DMS153 (cell line): Measurements from ENCODE around the gene KRT3.
"Not testable (repeated sequence)": the region's sequence is repeated elsewhere in the genome, so short reads cannot be mapped to it uniquely, and the experiment has no call there.

Experiments
- DNase-seq: peaks from one replicate; lab custom pipeline; 2025; lab: John Stamatoyannopoulos, UW

KRT3 gene

DNA sequence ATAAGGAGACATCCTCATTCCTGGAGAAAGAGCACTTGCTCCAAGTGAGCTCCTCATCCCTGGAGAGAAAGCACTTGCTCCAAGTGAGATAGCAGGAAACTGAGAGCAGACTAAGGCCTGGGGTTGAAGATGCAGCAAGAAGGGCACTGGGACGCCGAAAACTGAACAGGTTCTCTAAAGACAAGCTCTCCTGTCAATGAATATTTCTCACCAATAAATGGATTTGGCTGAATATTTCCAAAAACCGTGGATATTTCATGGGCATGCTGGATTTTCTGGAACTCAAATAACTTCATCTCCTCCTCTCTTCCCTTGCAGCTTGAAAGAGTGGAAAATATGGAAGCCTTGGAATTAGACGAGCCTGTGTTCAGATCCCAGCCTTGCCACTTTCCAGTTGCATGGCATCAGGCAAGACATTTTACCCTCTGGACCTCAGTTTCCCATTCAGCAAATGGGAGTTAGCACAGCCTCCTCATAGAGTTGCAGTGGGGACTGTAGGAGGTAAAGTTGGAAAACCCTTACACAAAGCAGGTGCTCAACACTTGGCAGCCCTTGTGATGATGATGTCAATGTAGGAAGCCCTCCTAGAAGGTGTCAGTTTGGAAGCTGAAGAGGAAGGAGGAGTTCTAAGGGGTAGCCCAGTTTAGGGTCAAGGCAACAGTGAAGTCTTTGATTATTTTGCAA, 14.4 kb downstream of the KRT3 start:
- DNase-seq, result no peak

DNA sequence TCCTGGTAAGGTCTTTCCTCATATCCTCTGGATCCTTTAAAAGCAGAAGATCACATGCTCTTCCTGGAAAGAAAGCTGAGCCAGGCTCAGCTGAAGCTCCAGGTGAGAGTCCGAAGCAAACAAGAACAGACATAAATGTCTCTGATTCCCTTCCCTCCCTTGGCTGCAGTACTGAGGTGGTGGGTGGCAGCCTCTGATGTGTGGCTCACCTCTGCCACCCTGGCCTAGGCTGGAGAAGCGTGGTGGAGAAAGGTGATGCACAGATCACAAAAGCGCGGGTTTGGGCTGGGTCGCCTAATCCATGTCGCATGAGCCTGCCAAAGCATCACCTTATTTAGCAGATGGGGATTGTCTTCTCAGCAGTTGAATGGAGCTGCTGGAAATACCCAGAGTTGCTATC, 16.0 kb downstream of the KRT3 start:
- DNase-seq, result no peak

DNA sequence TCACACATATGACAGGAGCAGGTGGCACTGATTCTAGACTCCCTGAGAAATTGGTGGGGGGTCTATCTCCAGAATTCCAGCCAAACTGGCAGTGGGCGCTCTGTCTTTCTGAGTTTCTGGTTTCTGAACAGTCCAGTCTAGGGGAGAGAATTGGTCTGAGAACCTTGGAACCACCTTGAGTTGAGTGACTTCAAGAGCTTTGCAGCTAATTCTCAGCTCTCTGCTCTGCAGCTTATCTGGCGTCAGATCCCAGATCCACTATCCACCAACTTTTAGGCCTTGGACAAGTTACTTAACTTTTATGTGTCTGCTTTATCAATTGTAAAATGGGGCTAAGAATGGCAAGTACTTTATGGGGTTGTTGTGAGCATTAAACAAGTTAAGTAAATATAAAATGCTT, 17.1 kb downstream of the KRT3 start:
- DNase-seq, result no peak

DNA sequence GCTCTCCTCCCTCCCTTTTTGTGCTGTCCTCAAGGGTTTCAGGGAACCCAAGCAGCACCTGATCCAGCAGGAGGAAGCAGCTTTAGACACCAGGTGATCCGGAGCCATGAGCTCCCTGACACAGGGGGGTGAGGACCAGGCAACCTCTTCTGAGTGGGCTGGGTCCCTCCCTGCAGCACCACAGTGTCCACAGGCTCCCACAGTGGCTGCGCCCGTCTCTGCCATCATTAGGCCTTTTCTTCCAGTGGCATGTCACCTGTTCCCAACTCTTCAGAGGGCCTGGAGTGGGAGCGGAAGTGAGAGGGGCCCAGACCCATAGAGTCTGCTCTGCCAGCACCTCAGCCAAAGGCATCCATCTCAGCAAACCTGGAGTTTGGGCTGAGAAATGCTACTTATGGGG, 18.4 kb downstream of the KRT3 start:
- no peak for DNase-seq

DNA sequence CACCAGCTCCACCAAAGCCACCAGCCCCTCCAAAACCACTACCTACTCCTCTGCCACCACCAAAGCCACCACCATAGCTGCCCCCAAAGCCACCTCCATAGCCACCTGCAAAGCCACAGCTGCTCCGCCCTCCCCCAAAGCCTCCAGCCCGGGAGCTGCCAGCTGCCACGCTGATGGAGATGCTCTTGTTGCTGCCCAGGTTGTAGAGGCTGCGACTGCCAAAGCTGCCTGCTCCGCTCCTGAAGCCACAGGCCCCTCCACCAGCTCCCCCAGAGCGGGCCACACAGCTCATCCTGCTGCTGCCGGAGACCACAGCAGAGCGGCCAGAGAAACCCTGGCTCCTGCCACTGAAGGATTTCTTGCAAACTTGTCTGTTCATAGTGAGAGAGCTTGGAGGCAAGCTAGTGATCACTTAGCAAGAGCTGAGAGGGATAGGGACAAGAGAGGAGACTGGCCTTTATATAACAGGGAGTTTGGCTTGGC, 19.0 kb downstream of the KRT3 start, which contains the start of gene KRT76:
KRT76 (minus strand) TSS at position 433 of the 483 bp plus-strand sequence; CDS start at position 379, 54 bp downstream.
- DNase-seq, result no peak

DNA sequence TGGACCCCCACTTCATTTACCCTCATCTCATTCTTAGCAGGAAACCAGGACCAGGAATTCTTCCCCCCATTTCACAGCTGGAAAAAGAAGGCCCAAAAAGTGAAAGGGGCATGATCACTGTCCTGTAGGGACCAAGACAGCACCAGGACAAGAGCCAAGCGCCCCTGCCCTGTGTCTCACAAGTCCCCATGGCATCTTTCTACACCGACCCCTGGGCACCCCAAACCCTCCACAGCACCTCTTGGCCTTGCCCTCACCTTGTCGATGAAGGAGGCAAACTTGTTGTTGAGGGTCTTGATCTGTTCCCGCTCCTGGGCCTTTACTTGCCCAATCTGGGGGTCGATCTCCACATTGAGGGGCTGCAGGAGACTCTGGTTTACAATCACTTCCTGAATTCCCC, 19.5 kb downstream of the KRT3 start:
- DNase-seq, result no peak

DNA sequence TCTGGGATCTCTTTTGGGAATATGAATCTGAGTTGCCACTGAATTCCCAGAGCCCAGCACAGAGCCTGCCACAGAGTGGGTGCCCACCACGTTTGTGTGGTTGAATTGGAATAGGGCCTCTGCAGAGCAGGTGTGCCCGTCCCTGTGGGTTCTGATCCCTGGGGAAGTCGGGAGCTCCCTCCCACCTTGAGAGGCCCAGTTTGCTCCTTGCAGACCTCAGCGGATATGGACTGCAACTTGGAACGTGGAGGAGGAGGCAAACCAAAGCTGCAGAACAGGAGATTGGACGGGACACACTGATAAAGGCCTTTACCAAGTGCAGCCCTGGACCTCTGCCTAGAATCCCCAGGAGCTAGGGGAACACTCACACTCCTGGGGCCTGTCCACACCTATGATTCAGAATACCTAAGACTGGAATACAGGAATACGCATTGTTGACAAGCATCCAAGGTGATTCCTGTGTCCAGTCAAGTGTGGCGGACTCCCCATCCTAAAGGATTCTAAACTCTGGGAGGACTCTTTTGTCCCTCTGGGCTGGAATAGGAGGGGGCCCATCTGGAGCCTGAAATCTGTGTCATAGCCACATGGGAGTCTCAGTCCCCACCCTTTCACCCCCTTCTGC, 21.2 kb downstream of the KRT3 start:
- DNase-seq, result no peak

DNA sequence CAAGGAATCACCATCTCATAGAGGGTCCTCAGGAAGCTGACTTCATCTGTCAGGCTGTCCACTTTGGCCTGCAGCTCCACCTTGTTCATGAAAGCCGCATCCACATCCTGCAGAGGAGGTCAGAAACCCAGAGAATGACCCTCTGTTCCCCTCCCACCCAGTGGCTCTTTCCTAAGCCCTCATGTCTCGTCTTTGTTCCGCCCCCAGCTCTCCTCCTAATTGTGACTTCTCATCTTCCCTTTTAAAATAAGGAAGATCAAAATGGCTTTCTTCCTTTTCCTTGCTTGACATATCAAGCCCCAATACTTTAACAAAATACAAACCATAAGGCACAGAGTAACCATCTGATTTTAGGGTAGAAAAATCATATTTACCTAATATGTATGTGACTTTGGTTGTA, 23.1 kb downstream of the KRT3 start:
- no peak for DNase-seq

DNA sequence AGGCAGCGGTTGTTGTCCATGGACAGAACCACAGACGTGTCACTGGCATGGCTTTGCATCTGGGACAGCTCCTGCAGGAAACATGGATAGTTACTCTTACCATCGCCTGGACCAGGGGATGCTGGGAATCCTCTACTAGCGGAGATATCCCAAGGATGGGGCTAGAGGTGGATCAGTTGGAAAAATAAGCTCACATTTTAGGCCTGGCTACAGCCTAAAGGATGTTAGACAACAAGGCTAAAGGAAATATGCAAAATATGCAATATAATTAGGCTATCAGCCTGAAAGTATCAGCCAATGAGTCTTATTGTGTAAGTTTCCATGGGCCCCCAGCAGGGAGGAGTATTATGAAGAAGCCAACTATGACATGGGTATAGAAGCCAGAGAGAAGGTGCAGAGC, 23.7 kb downstream of the KRT3 start:
- no peak for DNase-seq

DNA sequence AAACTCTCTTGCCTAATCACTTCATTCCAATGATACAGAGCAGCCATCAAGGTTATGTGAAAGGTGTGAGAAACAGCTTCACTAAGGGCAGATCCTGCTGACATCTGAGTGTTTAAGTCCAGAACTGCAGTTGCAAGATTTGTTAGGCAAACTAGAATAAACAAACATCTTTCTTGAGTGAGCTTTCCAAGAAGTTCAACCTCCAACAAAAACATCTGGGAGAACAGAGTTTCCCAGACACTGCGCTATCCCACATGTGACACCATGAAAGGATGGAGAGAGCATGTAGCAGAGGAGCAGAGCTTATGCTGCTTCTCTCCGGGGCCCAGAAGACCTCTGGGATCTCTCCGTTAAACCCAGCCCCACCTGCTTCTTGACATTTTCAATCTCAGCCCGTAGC, 24.4 kb downstream of the KRT3 start:
- DNase-seq, result no peak

DNA sequence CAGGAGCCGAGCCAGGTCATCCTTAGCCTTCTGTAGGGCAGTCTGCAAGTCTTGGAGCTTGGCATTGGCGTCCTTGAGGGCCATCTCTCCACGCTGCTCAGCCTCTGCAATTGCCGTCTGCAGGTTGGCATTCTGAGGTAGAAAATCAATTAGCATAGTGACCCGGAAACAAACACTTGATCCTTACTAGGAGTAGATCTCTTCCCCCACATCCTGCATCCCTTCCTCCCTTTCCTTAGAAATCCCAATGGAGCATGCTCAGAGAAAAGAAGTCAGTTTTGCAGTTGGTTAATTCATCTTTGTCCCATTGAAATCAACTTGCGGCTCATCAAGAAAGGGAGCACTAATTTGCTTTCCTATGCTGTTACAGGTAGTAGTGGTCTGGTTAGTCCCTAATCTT, 24.8 kb downstream of the KRT3 start:
- no peak for DNase-seq

DNA sequence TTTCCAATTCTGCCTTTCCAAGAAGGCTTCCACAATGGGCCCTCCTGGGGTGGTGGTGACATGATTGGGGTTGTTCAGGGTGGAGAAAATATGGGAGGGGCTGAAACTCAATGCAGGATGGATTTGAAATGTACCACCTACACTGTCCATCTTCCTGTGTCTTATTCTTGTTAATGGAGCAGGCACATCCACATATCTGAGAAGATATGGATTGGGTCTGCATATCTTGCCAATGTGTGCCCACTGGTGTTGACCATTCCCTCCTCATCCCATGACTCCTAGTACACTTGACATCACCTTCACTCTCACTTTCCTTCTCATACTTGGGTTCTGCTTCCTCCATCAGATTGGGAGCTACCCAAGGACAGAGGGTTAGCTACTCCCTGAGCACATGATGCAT, 26.0 kb downstream of the KRT3 start:
- DNase-seq, result no peak

DNA sequence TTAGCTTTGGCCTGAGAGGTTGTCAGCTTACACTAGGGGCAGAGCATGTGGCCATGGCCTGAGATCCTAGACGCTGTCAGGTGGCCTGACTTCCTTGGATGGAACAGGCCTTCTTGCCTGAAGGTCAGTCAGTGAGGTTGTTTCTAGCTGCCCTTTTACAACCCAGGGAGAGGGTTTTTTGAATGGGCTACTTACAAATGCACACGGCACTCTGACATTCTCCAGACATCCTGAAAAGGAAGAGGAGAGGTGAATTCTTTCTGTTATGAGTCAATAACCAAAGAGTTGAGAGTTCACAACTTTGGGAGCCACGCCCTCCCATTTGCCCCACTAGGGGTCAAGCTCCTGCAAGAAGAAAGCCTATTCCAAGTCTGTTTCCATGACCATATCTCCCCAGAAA, 26.6 kb downstream of the KRT3 start:
- no peak for DNase-seq

DNA sequence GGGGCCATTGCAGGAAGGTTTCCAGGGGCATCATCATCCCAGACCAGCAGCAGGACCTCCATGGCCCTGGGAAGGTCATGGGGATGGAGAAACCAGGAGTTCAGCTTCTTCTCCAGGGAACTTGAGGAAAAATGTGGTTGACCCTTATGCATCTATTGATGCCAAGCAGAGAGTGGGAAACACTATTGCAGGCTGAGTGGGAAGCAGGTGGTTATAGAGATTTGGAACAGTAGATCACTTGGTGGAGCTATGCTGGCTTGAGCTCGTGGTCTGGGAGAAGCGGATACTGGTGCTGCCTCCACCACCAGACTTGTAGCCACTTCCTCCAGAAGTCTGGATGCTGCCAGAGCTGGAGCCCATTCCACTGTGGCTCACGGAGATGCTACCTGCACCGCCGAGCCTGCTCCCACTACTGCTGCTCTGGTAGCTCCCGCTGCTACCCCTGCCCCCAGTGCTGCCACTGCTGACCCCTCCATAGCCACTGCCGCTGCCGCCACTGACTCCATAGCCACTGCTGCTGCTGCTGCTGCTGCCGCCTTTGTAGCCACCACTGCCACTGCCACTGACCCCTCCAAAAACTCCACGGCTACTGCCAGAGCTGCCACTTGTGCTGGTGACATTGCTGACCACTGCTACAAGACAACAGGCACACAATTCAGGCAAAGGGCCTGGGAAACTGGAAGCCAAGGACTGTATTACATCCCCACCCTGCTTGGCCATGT, 27.3 kb downstream of the KRT3 start:
- no peak for DNase-seq

DNA sequence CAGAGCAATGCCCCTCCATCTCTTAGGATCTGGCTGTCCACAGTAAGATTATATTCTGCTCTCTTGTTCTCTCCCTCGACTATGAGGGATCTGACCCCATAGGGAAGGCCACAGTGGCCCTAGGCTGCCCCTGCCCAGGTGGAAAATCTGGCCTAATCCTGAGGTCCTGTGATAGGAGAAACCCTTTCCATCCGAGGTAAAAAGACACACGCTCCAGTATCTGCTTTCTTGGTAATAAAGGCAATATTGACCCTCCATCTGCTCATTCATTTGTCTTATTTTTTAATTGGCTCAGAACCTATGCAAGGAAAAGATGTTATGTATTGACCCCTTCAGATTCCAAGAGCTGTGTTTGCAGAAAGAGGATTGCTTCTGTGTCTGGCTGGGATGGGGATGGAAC, 28.5 kb downstream of the KRT3 start:
- no peak for DNase-seq

DNA sequence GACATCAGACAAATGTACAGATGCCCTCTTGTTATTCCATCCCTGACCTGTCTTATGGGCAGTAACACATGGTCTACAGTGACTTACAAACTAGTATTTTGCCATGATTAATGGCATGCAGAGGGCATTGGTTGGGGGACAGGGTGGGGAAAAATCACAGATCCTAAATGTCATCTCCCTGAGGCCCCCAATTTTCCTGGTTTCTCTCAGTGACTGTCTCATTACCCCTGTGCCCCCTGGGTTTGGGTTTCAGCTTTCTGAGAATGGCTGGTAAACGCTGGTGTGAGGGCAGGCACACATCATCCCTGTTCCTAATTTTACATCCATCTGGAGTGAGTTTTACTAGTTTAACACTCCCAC, 28.9 kb downstream of the KRT3 start:
- no peak for DNase-seq

DNA sequence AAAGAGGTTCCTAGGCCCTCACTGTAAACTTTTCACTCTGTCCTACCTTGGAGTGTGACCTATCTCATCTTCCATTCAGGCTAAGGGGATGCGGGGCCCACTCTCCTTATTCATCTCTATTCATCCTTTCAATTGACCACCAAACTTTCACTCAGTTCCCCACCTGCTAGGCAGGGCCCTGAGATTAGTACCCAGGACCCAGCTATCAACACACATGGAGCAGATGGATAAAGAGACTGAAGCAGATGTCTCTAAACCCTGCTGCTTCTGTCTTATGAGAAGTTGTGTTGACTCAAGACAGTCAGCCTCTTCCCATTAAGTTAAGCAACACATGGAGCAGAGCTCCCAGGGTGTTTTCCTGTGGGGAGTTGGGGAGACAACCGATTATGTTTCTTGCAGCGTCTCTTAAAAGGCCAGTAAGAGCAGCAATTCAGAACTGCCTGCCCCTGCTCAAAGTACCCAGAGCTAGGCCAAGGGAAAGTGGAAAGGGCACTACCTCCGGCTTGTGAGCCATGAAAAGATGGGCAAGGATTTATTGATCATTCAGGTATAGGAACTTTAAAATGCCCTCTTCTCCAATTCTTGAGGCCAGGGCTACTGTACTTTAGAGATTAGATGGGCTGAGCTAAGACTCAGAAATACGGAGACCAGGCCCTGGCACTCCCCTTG, 29.4 kb downstream of the KRT3 start:
- DNase-seq, result no peak

DNA sequence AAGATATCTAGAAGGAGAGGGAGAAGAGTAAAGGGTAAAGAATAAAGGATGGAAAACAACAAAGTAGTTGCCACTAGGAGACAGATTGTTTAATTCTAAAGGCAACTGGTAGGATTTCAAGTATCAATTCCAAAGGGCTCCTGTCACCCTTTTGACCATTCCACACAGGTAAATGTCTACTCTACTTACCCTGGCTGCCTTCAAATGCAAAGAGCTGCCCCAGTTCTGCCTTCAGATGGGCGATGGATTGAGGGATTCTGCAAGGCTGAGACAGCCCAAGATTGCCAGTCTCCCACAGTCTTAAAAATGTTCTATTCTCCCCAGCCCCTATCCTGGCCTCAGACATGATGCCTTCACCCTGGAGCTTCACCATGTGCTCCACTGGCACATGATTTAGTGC, 30.2 kb downstream of the KRT3 start:
- DNase-seq, result no peak

DNA sequence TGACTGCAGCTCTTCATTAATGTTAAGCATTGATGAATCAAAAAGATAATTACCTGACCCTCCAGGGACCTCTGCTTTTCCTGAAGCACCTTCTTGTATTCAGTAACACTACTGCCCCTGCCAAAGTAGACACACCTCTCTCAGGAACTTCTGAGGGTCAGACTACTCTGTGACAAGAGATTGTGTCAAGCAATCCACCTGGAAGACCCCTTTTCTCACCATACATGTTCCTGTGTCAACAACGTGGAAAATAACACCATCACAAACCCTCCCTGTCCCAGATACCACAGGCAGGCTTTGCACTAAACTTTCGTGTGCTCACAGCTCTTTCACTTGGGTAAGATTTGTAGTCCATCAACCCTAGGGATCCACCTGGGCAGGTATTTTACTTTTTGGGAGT, 31.9 kb downstream of the KRT3 start:
- no peak for DNase-seq

DNA sequence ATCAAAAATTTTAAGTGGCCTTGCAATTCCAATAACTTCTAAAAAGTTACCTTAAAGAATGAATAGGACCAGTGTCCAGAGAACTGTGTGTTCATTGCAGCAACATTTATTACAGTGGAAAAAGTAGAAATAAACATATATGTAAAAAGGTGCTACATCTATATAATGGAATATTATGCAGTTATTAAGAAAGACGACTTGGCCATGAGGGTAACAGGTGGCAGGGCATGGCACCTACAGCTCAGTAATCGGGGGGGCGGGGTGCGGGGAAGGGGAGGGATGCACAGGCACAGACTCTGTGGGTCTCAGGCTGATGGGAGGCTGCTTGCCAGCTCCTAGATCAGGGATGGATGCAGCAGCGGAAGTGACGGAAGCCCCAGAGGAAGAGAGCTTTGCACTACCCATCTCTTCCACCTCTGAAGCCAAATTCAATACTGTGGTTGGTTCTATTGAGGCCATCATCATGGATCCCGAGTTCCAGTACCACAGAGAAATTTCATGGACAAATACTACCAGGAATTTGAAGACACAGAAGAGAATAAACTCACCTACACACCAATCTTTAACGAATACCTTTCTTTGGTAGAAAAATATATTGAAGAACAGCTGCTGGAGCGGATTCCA, 32.8 kb downstream of the KRT3 start:
- DNase-seq, result no peak

DNA sequence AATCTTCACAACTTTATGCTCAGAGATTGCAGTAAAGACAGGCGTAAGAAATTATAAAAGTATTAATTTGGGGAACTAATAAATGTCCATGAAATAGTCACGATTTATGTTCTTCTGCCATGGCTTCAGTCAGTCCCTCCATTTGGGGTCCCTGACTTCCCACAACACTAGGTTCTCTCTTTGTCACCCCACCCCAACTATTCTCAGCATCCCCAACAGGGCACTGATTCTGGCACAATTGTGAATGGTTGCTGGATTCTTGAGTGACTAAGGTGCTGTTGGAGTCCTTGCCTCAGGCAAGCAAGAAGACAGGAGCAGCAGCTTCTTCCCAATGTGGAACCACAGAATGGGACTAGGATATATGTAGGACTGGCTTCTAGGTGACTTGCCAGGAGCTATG, 34.1 kb downstream of the KRT3 start:
- no peak for DNase-seq

DNA sequence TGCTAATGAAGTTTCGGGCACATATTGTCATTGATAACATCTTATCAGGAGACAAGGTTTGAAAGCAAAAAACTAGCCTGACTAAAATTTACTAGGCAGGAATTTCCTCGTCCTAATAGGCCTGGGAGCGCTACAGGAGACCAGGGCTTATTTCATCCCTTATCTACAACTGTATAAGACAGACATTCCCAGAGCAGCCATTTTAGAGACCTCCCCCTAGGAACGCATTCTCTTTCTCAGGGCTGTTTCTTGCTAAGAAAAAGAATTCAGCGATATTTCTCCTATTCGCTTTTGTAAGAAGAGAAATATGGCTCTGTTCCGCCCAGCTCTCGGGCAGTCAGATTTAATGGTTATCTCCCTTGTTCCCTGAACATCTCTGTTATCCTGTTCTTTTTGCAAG, 34.7 kb downstream of the KRT3 start:
- DNase-seq, result not testable (repeated sequence)
